Amniotic epithelial cell (primary cell): ENCODE results near the gene CENPK.
"Not testable (repeated sequence)": the region's sequence is repeated elsewhere in the genome, so short reads cannot be mapped to it uniquely, and the experiment has no call there.

Experiments used
- DNase-seq: peaks from one replicate; pipeline ENCODE4 v3.0.0-alpha.2; 2010; ENCODE audit warnings: low read depth

Gene CENPK, protein sequence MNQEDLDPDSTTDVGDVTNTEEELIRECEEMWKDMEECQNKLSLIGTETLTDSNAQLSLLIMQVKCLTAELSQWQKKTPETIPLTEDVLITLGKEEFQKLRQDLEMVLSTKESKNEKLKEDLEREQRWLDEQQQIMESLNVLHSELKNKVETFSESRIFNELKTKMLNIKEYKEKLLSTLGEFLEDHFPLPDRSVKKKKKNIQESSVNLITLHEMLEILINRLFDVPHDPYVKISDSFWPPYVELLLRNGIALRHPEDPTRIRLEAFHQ

DNA sequence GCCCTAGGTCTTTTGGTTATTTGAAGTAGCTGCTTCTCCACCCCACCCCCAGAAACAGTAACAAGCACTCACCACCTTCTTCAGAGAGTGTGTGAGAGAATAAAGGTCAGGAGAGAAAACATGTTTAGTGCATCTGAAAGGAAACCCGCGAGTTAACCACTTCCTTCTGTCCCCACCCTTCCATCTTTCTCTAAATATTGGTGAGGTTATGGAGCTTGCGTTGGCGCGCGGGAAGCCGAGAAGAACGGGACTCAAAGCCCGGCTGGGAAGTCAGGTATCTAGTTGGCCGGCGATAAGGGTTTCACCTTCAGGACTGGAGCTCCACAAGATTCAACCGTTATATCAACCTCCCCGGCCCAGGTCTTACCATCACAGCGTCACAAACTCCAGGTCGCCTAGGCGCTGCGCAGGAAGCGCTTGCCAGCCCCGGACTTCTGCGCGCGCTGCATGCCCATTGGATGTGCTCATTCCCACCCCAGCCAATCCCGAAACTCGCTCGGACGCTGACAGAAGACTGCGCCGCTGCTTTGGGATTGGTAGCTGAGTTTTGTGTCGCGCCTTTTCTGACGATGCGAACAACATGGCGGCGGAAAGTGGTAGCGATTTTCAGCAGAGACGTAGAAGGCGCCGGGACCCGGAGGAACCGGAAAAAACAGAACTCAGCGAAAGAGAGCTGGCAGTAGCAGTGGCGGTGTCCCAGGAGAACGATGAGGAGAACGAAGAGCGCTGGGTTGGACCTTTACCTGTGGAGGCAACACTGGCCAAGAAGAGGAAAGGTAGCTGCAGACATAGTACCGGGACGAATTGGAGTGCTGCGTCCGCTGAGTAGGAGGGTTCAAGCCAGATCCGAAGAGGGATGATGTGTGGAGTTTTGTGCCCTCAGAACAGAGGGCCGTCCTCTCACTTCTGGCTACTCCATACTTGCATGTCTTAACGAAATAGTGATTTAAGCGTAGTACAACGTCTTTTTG is at the start of gene CENPK, which contains the start of gene PPWD1:
Gene CENPK, minus strand, starts transcription at position 438 of the 971 bp plus-strand sequence. CDS start 8,261 bp downstream, outside the sequence.
Gene PPWD1, plus strand, starts transcription at position 566 of the 971 bp plus-strand sequence. Its CDS starts 15 bp downstream, at position 581.
- DNase-seq: peak; percentile 93

DNA sequence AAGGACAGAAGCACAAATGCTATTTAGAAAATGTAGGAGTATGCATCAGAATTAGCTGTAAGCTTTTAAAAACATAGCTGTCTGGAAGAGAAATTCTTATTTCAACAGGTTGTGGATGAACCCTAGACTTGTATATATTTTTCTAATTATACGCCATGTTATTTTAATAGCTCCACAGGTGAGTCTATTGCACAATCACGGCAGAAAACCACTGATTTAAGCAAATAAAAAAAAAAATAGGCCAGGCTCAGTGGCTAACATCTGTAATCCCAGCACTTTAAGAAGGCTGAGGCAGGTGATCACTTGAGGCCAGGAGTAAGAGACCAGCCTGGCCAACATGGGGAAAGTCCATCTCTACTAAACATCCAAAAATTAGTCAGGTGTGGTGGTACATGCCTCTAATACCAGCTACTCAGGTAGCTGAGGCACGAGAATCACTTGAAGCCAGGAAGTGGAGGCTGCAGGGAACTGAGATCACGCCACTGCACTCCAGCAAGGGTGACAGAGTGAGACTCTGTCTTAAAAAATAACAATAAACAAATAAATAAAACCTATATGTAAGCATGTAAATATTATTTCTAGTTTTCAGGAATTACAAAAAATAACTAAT is 49.4 kb upstream of the CENPK start:
- DNase-seq: no peak

DNA sequence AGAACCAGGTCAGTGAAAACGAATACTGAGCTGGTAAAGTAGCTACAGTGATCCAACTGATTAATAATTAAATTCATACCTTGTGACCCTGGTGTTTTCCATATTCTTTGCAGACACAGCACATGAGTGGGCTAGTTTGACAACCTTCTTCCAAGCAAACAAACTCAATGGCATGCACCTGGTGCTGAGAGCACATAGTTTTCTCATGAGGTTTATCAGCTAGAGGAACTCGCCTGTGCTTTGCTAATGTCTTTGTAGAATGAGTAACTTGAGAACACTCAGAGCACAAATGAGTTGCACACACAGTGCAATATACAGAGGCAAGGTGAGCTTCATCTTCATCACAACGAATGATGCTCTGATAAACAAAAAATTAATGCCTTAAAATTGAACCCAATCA is 48.6 kb upstream of the CENPK start:
- peak; percentile 48 for DNase-seq

DNA sequence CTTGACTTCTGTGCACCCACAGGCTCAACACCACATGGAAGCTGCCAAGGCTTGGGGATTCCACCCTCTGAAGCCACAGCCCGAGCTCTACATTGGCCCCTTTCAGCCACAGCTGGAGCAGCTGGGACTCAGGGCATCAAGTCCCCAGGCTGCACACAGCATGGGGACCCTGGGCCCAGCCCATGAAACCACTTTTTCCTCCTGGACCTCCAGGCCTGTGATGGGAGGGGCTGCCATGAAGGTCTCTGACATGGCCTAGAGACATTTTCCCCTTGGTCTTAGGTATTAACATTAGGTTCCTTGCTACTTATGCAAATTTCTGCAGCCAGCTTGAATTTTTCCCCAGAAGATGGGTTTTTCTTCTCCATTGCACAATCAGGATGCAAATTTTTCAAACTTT is 38.8 kb upstream of the CENPK start:
- not testable (repeated sequence) for DNase-seq

DNA sequence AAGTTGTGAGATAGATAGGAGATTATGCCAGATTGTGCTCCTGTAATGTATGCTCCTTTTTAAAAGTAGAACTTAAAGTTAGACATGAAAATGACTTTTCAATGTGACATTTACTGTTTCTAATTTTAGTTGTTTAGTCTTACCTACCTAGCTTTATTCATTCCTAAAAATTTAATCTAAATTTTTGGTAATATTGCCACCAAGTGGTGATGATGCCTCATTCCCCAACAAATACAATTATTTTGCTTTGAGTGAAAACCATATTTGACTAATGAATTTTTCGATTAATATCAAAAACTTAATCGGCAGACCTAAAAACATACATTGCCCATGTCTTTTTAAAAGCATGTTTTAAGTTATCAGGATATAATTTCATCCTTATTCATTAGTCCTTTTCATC is 25.7 kb upstream of the CENPK start:
- DNase-seq: no peak

DNA sequence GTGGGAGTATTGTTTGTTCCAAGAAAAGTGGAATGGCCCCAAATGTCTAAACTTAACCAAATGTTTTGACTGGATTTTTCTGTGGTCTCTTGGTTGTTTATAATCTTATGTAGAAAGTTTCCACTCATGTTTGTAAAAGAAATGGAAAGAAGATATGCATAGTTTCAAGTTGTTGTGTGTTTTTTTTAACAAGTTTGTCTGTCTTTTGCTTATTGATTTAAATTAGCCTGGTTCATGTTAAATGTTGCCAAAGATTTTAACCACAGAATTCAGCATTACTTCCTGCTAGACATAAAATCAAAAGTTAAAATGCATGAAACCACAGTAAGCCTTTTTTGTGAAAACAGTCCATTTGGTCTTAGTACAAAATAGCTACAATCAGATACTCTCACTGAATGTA is 14.2 kb upstream of the CENPK start:
- DNase-seq: no peak

DNA sequence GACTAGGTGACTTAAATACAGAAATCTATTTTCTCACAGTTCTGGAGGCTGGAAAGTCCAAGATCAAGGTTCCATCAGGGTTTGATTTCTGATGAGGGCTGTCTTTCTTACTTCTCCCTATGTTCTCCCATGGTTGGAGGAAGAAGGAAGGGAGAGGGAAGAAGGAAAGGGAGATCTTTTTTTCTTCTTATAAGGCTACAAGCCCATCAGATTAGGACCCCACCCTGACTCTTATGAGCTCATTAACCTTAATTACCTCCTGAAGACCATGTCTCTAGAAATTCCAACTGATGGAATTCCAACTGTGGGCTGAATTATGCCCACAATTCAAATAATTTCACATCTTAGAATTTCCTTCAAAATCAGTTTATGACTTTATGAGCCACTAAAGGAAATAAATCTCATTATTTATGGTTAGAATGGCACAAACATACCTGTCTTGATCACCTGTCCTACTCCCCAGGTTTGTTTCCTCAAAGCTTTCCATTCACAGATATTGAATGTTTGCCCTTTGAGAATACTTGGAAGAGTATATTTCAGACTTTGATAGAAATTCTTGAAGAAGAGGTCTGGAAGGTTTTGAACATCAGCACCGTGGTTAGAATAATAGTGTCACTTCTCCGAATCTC is 7.7 kb upstream of the CENPK start:
- DNase-seq: no peak

DNA sequence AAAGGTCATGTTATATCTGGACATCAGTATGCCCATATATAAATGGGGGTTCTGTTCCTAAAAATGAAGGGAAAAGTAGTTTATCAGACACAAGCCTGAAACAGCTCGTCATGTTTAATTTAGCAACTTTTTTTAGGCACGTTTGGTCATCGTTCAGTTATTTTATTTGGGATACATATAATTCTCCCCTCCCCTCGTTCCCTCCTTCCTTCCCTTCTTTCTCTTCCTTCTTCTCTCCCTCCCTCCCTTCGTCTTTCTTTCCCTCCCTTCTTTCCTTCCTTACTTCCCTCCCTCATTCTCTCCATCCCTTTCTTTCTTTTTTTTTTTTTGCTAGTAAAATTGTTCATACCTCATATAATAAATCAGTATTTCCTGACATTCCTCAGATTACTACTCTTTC is 3.5 kb upstream of the CENPK start:
- DNase-seq: no peak

DNA sequence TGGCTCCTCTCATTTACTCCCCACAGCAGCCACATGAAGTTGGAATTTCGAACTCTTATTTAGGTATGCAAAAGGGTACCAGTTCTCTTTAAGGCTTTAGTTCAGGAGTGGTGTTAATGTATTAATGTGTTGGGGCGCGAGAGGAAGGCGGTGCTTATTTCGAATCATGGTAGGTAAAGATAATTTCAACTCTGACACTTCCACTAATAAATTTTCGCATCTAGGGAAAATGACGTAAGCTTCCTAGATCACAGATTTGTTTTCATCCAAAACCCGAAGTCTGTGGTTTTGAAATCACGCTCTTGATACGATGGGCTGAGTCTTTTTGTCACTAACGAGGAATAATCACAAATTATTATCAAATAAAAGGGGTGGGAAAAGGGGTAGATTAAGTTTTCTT is 809 bp upstream of the CENPK start:
- peak; percentile 10 for DNase-seq

DNA sequence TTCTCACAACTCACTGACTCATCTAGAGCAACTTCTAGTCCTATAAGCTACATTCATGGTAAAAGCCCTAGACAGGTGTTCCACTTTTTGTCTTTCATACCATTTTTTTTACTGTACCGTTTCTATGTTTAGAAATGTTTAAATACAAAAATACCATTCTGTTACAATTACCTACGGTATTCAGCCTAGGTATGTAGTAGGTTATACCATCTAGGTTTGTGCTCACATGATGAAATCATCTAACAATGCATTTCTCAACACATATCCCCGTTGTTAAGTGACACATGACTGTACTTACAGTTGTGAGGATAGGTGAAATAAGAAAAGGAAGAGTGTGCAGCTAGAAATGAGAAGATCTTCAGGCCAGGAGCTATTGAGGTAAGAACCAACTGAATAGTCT is 6.2 kb downstream of the CENPK start:
- no peak for DNase-seq

DNA sequence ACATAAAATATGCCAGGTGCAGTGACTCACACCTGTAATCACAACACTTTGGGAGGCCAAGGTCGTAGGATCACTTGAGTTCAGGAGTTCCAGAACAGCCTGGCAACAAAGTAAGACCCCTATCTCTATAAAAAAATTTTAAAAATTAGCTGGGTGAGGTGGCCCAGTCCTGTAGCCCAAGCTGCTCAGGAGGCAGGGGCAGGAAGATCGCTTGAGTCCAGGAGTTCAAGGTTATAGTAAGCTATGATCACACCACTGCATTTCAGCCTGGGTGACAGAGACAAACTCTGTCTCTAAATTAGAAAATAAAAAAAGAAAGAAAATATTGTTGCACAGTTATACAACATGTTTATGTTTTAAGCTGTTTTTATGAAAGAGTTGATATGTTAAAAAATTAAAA is 6.8 kb downstream of the CENPK start:
- DNase-seq: no peak

DNA sequence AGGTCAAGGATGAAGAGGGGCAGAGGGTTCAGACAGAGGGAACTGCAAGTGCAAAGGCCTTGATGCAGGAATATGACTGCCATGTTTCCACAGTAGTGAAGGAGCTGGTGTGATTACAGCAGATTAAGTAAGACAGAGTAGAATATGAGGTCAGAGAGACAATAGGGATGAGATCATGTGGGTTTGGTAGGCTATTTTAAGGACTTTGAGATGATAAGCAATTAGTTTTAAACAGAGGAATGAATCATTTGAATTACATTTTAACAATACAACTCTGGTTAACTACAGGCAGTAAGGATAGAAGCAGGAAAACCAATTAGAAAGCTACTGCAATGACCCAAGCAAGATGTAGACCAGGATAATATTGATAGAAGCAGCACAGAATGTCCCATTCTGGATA is 7.7 kb downstream of the CENPK start:
- DNase-seq: peak; percentile 52

DNA sequence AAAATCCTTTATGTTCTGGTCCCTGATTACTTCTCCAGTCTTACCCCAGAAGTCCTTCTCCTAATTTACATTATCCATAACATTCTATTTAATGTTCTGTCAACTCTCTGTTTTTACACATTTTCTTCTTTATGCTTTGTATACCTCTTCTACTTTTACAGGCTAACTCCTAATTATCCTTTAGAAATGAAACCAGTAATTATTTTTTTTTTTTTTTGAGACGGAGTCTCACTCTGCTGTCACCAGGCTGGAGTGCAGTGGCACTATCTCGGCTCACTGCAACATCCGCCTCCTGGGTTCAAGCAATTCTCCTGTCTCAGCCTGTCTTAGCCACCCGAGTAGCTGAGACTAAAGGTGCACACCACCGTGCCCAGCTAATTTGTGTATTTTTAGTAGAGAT is 9.0 kb downstream of the CENPK start:
- DNase-seq: no peak

DNA sequence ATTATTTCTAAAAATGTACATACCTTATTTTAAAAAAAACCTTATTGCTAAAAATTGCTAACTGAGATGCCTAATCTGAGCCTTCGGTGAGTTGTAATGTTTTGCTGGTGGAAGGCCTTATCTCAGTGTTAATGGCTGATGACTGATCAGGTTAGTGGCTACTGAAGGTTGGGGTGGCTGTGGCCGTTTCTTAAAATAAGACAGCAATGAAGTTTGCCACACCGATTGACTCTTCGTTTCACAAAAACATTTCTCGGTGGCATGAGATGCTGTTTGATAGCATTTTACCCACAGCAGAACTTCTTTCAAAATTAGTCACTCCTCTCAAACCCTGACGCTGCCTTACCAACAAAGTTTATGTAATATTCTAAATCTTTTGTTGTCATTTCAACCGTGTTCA is 14.7 kb downstream of the CENPK start:
- DNase-seq: no peak

DNA sequence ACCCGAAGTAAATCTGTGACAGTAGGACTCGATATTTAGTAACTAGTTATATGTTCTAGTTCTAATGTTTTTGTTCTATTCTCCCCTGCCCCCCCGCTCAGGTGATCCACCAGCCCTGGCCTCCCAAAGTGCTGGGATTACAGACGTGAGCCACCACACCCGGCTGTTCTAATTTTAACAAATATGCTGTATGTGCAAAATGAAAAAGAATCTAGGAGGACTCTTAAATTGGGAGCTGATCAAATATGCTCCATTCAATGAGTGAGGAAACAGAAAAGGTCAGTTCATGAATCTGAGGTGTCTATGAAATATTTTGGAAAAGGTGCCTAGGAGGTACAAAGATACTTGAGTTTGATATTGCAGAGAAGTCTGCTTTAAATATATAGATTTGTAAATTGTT is 16.8 kb downstream of the CENPK start:
- no peak for DNase-seq

DNA sequence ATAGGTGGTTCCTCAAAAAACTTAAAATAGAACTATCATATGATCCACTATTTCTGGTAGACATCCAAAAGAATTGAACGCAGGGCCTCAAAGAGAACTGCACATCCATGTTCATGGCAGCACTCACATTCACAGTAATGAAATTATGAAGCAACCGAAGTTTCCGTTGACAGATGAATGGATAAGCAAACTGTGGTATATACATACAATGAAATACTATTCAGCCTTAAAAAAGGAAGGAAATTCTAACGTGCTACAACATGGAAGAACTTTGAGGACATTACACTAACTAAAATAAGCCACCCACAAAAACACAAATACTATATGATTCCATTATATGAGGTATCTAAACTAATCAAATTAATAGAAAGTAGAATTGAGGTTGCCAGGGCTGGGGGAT is 18.5 kb downstream of the CENPK start:
- DNase-seq: no peak

DNA sequence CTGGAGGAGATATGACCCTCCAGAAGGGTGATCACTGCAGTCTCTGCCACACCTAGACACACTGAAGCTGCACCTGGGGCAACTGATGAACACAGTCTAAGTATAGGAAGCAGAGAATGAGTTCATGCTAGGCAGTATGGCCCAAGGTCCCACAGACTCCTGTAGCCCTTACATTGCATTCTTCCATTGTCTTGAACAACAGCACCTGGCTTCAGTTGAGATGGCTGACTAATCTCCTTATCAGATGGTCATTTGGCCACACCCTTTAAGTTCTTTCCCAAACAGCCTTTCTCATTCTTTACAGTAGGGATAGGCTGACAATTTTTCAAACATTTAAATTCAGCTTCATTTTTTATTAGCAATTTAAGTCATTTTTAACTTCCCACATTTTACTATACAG is 23.1 kb downstream of the CENPK start:
- peak; percentile 11 for DNase-seq

DNA sequence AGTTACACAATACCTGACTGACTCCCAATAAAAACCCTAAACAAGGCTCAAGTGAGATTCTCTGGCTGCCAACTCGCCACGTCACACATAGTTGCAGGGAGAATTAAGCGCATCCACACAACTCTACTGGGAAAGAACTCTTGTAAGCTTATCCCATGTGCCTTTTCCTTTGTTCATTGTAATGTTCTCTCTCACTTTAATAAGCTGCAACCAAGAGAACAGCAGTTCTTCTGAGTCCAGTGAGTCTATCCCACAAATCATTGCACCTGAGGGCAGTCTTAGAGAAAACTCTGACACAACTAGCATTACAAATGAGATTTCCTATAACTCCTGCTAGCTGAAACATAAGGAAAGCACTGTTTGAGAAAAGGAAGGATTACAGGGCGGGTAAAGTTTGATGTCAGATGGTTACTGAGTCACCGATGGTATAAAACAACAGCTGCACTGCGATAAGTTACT is 27.4 kb downstream of the CENPK start:
- DNase-seq: peak; percentile 27

DNA sequence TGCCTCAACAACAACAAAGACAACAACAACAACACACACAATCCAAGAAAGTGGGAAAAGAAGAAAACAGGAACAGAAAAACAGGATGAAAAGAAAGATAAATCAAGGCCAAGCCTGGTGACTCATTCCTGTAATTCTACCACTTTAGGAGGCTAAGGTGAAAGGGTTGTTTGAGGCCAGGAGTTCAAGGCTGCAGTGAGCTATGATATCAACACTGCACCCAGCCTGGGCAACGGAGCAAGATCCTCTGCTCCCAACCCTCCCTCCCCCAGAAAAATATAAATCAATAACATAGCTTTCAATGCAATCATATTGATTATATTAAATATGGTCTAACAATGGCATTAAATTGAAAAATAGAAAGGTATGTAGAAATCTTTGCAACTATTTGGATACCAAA is 32.1 kb downstream of the CENPK start:
- no peak for DNase-seq

DNA sequence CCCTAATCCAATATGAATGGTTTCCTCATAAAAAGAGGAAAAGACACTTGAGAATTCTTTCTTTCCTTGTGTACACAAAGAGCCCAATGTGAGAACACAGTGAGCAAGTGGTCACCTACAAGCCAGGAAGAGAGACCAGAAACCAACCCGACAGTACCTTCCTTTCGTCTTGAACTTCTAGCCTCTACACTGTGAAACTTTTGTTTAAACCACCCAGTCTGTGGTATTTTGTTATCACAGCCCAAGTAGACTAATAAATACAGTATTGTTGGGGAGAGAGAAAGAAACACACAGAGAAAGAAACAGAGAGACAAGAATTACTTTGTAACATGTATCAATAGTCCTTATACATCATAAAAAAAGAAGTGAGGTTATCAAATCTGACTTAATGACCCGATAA is 37.2 kb downstream of the CENPK start:
- DNase-seq: no peak

DNA sequence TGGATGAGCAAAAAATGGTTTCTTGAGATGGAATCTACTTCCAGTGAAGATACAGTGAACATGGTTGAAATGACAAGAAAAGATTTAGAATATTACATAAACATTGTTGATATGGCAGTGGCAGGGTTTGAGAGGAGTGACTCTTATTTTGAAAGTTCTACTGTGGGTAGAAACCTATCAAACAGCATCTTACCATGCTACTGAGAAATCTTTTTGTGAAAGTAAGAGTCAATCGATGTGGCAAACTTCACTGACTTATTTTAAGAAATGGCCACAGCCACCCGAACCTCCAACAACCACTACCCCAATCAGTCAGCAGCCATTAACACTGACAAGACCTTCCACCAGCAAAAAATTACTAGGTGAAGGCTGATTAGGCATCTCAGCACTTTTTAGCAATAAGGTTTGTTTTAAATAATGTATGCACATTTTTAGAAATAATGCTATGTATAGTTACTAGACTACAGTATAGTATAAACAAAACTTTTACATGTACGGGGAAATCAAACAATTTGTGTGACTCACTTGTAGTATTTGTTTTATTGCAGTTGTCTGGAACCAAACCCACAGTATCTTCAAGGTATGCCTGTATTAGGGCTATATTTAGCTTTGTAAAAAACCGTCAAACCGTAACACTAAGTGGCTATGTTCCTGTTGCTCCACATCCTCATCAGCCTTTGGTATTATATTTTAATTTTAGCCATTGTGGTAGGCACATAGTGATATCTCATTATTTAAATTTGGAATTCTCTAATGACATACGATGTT is 50.6 kb downstream of the CENPK start:
- DNase-seq: no peak
